ENCODE measurements around the gene IRF6. TPM values are rescaled to one million over a fixed set of nuclear protein-coding genes. Genes with fewer than 3 reads are reported as not detected.

The IRF6 gene
- total RNA-seq, 1 experiment from 2014 or later: 17.2 TPM

DNA sequence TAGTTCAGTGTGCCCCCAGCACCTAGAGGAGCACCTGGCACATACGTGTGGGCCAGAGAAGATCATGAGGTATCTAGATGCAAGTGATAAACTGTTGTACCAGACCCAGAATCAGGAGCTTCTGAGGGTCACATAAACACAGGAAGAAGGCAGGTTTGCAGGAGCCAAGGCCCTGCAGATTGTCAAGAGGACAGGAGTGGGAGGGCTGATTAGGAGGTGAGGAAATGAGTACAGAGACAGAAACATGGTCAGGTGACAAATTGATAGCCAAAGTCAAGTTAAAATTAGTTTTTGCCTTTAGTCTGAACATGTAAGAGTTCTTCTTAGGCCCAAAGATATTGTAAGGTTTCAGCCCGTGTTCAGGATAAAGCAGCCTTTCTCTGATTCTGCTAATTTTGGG lies 64.1 kb downstream of the IRF6 start:
- Mint-ChIP-seq H3K9me3 (no peaks in the 10 kb centered on the region), H3K27ac (no peak overlapping the region), H3K36me3 (no peaks in the 10 kb centered on the region), H3K4me3 (no peak overlapping the region), H3K27me3 (ENCODE audit: low read depth) (peaks cover 16% of the 10 kb centered on the region), H3K4me1 (no peaks in the 10 kb centered on the region)
- DNase-seq (ENCODE audit: low spot score) (no peak), ATAC-seq (no peak)
- ChIA-PET CTCF (no interaction called here), POLR2A (no interaction called here)
- TF ChIP-seq ZNF671 (CRISPR knock-in tag; IDR thresholded peaks at IDR 0.05) (no peak), NFATC4 (CRISPR knock-in tag; IDR thresholded peaks at IDR 0.05) (no peak), FOXJ3 (CRISPR knock-in tag; IDR thresholded peaks at IDR 0.05; ENCODE audit: borderline replicate concordance) (no peak), ZNF416 (CRISPR knock-in tag; IDR thresholded peaks at IDR 0.05) (no peak), MXD4 (CRISPR knock-in tag; IDR thresholded peaks at IDR 0.05; ENCODE audit: borderline replicate concordance) (no peak), GABPB1 (CRISPR knock-in tag; IDR thresholded peaks at IDR 0.05) (no peak)
- TF ChIP-seq, protein P1, sequence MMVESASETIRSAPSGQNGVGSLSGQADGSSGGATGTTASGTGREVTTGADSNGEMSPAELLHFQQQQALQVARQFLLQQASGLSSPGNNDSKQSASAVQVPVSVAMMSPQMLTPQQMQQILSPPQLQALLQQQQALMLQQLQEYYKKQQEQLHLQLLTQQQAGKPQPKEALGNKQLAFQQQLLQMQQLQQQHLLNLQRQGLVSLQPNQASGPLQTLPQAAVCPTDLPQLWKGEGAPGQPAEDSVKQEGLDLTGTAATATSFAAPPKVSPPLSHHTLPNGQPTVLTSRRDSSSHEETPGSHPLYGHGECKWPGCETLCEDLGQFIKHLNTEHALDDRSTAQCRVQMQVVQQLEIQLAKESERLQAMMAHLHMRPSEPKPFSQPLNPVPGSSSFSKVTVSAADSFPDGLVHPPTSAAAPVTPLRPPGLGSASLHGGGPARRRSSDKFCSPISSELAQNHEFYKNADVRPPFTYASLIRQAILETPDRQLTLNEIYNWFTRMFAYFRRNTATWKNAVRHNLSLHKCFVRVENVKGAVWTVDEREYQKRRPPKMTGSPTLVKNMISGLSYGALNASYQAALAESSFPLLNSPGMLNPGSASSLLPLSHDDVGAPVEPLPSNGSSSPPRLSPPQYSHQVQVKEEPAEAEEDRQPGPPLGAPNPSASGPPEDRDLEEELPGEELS (CRISPR knock-in tag; IDR thresholded peaks at IDR 0.05): no peak
- TF ChIP-seq, protein P2, sequence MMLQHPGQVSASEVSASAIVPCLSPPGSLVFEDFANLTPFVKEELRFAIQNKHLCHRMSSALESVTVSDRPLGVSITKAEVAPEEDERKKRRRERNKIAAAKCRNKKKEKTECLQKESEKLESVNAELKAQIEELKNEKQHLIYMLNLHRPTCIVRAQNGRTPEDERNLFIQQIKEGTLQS (CRISPR knock-in tag; conservative IDR thresholded peaks at IDR 0.05): no peak

DNA sequence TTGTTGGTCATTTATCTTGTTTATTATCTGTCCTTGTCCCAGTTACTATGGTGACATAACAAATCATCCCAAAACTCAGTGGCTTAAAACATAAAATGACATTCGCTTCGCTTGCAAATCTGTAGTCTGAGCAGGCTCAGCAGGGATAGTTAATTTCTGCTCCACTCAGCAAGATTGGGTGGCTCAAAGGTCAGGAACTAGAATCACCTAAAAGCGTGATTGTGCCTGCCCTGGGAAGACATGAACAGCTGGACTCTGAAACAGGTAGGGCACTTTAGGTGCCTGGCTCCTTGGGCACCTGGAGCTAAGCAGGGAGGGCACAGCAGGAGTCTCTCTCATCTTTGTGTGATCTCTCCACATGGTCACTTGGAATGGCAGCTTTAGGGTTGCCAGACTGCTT lies 64.7 kb downstream of the IRF6 start:
- Mint-ChIP-seq H3K27ac (no peak overlapping the region), H3K9me3 (no peaks in the 10 kb centered on the region), H3K4me3 (no peak overlapping the region), H3K27me3 (ENCODE audit: low read depth) (peaks cover 10% of the 10 kb centered on the region), H3K4me1 (no peaks in the 10 kb centered on the region), H3K36me3 (no peaks in the 10 kb centered on the region)
- ChIA-PET POLR2A (no interaction called here), CTCF (interaction anchor here (0.5 kb wide), 1 partner anchor 303 kb away, joined by 3 read pairs; no protein-coding TSS in a partner anchor)
- ATAC-seq: no peak
- no peak for DNase-seq (ENCODE audit: low spot score)
- TF ChIP-seq ZNF317 (CRISPR knock-in tag; IDR thresholded peaks at IDR 0.05; ENCODE audit: borderline replicate concordance, low read depth) (no peak), ELF4 (CRISPR knock-in tag; IDR thresholded peaks at IDR 0.05; ENCODE audit: low read depth) (no peak), ESRRA (CRISPR knock-in tag; IDR thresholded peaks at IDR 0.05; ENCODE audit: borderline replicate concordance) (no peak), NR3C1 (CRISPR knock-in tag; conservative IDR thresholded peaks at IDR 0.05; ENCODE audit: low read depth) (no peak), NFYB (CRISPR knock-in tag; conservative IDR thresholded peaks at IDR 0.05; ENCODE audit: low read depth) (no peak), JAZF1 (CRISPR knock-in tag; IDR thresholded peaks at IDR 0.05) (no peak), ZNF121 (CRISPR knock-in tag; IDR thresholded peaks at IDR 0.05) (no peak)
- TF ChIP-seq, protein P3, sequence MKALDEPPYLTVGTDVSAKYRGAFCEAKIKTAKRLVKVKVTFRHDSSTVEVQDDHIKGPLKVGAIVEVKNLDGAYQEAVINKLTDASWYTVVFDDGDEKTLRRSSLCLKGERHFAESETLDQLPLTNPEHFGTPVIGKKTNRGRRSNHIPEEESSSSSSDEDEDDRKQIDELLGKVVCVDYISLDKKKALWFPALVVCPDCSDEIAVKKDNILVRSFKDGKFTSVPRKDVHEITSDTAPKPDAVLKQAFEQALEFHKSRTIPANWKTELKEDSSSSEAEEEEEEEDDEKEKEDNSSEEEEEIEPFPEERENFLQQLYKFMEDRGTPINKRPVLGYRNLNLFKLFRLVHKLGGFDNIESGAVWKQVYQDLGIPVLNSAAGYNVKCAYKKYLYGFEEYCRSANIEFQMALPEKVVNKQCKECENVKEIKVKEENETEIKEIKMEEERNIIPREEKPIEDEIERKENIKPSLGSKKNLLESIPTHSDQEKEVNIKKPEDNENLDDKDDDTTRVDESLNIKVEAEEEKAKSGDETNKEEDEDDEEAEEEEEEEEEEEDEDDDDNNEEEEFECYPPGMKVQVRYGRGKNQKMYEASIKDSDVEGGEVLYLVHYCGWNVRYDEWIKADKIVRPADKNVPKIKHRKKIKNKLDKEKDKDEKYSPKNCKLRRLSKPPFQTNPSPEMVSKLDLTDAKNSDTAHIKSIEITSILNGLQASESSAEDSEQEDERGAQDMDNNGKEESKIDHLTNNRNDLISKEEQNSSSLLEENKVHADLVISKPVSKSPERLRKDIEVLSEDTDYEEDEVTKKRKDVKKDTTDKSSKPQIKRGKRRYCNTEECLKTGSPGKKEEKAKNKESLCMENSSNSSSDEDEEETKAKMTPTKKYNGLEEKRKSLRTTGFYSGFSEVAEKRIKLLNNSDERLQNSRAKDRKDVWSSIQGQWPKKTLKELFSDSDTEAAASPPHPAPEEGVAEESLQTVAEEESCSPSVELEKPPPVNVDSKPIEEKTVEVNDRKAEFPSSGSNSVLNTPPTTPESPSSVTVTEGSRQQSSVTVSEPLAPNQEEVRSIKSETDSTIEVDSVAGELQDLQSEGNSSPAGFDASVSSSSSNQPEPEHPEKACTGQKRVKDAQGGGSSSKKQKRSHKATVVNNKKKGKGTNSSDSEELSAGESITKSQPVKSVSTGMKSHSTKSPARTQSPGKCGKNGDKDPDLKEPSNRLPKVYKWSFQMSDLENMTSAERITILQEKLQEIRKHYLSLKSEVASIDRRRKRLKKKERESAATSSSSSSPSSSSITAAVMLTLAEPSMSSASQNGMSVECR (CRISPR knock-in tag; IDR thresholded peaks at IDR 0.05; ENCODE audit: borderline replicate concordance): no peak
- TF ChIP-seq, protein P4, sequence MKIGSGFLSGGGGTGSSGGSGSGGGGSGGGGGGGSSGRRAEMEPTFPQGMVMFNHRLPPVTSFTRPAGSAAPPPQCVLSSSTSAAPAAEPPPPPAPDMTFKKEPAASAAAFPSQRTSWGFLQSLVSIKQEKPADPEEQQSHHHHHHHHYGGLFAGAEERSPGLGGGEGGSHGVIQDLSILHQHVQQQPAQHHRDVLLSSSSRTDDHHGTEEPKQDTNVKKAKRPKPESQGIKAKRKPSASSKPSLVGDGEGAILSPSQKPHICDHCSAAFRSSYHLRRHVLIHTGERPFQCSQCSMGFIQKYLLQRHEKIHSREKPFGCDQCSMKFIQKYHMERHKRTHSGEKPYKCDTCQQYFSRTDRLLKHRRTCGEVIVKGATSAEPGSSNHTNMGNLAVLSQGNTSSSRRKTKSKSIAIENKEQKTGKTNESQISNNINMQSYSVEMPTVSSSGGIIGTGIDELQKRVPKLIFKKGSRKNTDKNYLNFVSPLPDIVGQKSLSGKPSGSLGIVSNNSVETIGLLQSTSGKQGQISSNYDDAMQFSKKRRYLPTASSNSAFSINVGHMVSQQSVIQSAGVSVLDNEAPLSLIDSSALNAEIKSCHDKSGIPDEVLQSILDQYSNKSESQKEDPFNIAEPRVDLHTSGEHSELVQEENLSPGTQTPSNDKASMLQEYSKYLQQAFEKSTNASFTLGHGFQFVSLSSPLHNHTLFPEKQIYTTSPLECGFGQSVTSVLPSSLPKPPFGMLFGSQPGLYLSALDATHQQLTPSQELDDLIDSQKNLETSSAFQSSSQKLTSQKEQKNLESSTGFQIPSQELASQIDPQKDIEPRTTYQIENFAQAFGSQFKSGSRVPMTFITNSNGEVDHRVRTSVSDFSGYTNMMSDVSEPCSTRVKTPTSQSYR (CRISPR knock-in tag; IDR thresholded peaks at IDR 0.05): no peak
- TF ChIP-seq, protein P5, sequence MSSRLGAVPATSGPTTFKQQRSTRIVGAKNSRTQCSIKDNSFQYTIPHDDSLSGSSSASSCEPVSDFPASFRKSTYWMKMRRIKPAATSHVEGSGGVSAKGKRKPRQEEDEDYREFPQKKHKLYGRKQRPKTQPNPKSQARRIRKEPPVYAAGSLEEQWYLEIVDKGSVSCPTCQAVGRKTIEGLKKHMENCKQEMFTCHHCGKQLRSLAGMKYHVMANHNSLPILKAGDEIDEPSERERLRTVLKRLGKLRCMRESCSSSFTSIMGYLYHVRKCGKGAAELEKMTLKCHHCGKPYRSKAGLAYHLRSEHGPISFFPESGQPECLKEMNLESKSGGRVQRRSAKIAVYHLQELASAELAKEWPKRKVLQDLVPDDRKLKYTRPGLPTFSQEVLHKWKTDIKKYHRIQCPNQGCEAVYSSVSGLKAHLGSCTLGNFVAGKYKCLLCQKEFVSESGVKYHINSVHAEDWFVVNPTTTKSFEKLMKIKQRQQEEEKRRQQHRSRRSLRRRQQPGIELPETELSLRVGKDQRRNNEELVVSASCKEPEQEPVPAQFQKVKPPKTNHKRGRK (CRISPR knock-in tag; IDR thresholded peaks at IDR 0.05; ENCODE audit: borderline replicate concordance): no peak
- TF ChIP-seq, protein P6, sequence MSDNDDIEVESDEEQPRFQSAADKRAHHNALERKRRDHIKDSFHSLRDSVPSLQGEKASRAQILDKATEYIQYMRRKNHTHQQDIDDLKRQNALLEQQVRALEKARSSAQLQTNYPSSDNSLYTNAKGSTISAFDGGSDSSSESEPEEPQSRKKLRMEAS (CRISPR knock-in tag; IDR thresholded peaks at IDR 0.05): no peak
- TF ChIP-seq, protein P7, sequence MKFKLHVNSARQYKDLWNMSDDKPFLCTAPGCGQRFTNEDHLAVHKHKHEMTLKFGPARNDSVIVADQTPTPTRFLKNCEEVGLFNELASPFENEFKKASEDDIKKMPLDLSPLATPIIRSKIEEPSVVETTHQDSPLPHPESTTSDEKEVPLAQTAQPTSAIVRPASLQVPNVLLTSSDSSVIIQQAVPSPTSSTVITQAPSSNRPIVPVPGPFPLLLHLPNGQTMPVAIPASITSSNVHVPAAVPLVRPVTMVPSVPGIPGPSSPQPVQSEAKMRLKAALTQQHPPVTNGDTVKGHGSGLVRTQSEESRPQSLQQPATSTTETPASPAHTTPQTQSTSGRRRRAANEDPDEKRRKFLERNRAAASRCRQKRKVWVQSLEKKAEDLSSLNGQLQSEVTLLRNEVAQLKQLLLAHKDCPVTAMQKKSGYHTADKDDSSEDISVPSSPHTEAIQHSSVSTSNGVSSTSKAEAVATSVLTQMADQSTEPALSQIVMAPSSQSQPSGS (CRISPR knock-in tag; IDR thresholded peaks at IDR 0.05; ENCODE audit: borderline replicate concordance, low read depth): no peak
